Cardiac fibroblast (primary cell): Measurements from ENCODE around the gene PNPLA1.

Experiments
- DNase-seq, 2 donors: peaks; one replicate each; pipeline versions ENCODE4 v3.0.0 to v3.0.0-alpha.2; 2010; ENCODE audit warnings: low read depth in 2 of 2
- H3K4me3 ChIP-seq, 2 donors: replicated peaks in 1 of 2; 1 replicate in 1 of 2; 2 replicates in 1 of 2; pipeline ENCODE4 v1.5.1; 2011; ENCODE audit warnings: low read depth in 2 of 2, low read length in 2 of 2, mild to moderate bottlenecking in 2 of 2, moderate library complexity in 1 of 2
- TF ChIP-seq, protein P1 (sequence below): IDR thresholded peaks from one replicate; pipeline ENCODE4 v1.5.1; 2011; ENCODE audit warnings: low read depth, mild to moderate bottlenecking, low read length, inconsistent platforms

The PNPLA1 gene

GRCh38 chr6:36309203-36309602 lies 39.3 kb downstream of the PNPLA1 start:
- TF ChIP-seq, protein P1, sequence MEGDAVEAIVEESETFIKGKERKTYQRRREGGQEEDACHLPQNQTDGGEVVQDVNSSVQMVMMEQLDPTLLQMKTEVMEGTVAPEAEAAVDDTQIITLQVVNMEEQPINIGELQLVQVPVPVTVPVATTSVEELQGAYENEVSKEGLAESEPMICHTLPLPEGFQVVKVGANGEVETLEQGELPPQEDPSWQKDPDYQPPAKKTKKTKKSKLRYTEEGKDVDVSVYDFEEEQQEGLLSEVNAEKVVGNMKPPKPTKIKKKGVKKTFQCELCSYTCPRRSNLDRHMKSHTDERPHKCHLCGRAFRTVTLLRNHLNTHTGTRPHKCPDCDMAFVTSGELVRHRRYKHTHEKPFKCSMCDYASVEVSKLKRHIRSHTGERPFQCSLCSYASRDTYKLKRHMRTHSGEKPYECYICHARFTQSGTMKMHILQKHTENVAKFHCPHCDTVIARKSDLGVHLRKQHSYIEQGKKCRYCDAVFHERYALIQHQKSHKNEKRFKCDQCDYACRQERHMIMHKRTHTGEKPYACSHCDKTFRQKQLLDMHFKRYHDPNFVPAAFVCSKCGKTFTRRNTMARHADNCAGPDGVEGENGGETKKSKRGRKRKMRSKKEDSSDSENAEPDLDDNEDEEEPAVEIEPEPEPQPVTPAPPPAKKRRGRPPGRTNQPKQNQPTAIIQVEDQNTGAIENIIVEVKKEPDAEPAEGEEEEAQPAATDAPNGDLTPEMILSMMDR: no peak
- no peak overlapping the region for H3K4me3 ChIP-seq
- no peak for DNase-seq

DNA sequence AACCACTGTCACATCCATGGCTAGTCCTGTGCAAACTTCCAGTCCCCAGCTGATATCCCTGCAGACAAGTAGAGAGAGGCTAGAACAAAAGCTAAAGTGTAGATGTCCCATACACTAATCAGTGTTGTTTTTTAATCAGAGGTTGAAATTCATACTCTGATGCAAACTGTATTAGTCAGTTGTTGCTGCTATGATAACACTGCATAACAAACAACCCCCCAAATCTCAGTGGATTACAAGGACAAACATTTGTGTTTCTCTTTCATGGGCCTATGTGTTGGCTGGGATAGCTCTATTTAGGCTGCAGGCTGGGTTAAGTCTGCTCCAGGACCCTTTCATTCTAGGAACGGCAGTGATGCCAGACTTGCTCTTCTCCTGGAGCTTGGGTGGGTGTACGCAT lies 40.0 kb downstream of the PNPLA1 start:
- DNase-seq: no peak
- TF ChIP-seq, protein P1: no peak
- no peak overlapping the region for H3K4me3 ChIP-seq

GRCh38 chr6:36312854-36313648 lies 43.2 kb downstream of the PNPLA1 start:
- peak in 1 of 2 donors; percentile 30 for DNase-seq
- TF ChIP-seq, protein P1: no peak
- H3K4me3 ChIP-seq: no peak overlapping the region

DNA sequence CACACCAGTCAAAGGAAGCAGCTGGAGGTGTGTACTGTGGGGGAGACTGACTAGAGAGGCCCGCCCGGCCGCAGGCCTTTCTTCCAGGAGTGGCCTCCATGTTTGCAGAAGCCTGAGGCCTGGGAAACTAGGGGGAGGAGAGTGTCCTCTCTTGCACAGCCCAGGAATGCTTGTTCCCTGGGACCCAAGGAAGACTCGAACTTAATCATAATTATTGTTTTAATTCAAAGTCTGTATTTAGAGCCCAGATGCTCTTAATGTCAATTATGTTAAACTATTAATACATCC lies 43.7 kb downstream of the PNPLA1 start:
- TF ChIP-seq, protein P1: no peak
- no peak for DNase-seq
- H3K4me3 ChIP-seq: no peak overlapping the region

DNA sequence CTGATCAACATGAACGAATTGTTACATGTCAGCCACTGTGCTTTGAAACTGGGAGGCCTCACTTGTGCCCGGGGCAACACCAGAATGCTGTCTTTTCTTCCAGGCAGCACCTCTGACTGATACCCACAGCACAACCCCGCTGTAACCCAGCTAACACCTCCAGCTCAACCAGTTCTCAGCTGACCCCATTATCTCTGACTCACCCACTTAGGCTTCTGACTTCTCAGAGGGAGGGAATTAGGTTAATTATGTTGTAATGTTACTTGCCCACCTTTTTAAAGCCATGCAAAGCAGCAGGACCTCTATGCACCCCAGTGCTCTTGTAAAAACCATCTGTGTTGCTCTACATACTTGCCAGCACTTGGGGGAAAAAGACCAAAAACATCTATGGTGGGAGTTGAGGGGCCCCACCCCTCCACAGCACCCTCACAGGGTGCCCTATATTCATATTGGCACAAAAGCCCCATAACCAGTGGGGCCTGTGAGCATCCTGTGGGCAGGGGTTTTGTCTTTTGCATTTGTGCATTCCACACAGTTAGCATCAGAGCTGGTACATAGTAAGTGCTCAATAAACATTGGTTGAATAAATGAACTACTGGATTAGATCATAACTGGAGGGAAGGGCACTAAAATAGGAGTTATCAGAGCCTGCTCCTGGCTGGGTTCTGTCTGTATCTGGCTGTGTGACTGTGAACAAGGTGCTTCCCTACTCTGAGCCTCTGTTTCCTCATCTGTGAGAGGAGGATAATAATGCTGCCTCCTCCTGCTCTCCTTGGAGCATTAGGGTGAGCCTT lies 44.6 kb downstream of the PNPLA1 start:
- TF ChIP-seq, protein P1: no peak
- peak in 1 of 2 donors; percentile 44 for DNase-seq
- H3K4me3 ChIP-seq: no peak overlapping the region

GRCh38 chr6:36315921-36316320 lies 46.1 kb downstream of the PNPLA1 start:
- DNase-seq: no peak
- TF ChIP-seq, protein P1: no peak
- H3K4me3 ChIP-seq: no peak overlapping the region
